OCI-LY1 (cell line): Measurements from ENCODE around the gene PIEZO1.

ENCODE experiments used
- H2AFZ ChIP-seq: fragments of 200-600 bp; sonication (generic), shearing (Covaris generic); 2 replicates; pipeline ENCODE4 v1.6.0; 2014; ENCODE audit warnings: antibody characterized with exemption, mild to moderate bottlenecking, low read length
- H3F3A ChIP-seq: fragments of 200-600 bp; sonication (generic), shearing (Covaris generic); 2 replicates; pipeline ENCODE4 v1.6.0; 2014; ENCODE audit warnings: mild to moderate bottlenecking, antibody characterized with exemption, low read length, moderate library complexity; ENCODE audit not compliant: insufficient read depth
- H3K27ac ChIP-seq: fragments of 200-600 bp; sonication (generic); 2 replicates; pipeline ENCODE4 v1.5.1; 2014; ENCODE audit warnings: low read length, mixed run types, mild to moderate bottlenecking, low read depth; ENCODE audit not compliant: poor library complexity, severe bottlenecking
- H3K27me3 ChIP-seq: fragments of 200-600 bp; sonication (generic); 2 replicates; pipeline ENCODE4 v1.6.0; 2014; ENCODE audit warnings: antibody characterized with exemption, mild to moderate bottlenecking, low read length, moderate library complexity; ENCODE audit not compliant: insufficient read depth
- H3K36me3 ChIP-seq: fragments of 200-600 bp; sonication (generic); 2 replicates; pipeline ENCODE4 v1.6.1; 2014; ENCODE audit warnings: mild to moderate bottlenecking, antibody characterized with exemption, low read length, moderate library complexity, mixed read lengths; ENCODE audit not compliant: insufficient read depth
- H3K4me1 ChIP-seq: fragments of 200-600 bp; sonication (generic); 2 replicates; pipeline ENCODE4 v1.5.1; 2014; ENCODE audit warnings: mild to moderate bottlenecking, low read length, moderate library complexity; ENCODE audit not compliant: insufficient read depth, severe bottlenecking
- H3K4me2 ChIP-seq: fragments of 200-600 bp; sonication (generic), shearing (Covaris generic); 2 replicates; pipeline ENCODE4 v1.6.1; 2014; ENCODE audit warnings: low read length
- H3K4me3 ChIP-seq: fragments of 200-600 bp; sonication (generic); 2 replicates; pipeline ENCODE4 v1.5.1; 2014; ENCODE audit warnings: low read length, low read depth, mild to moderate bottlenecking, mixed read lengths; ENCODE audit not compliant: poor library complexity, severe bottlenecking
- H3K79me2 ChIP-seq: fragments of 200-600 bp; shearing (Covaris generic); 2 replicates; pipeline ENCODE4 v1.6.1; 2016; ENCODE audit warnings: mixed run types, low read length, mixed read lengths; ENCODE audit not compliant: insufficient read depth
- H3K9ac ChIP-seq: fragments of 200-600 bp; sonication (generic), shearing (Covaris generic); 2 replicates; pipeline ENCODE4 v1.6.1; 2014; ENCODE audit warnings: mild to moderate bottlenecking, low read length, mixed read lengths
- H3K9me2 ChIP-seq: fragments of 200-600 bp; sonication (generic), shearing (Covaris generic); 2 replicates; pipeline ENCODE4 v1.6.1; 2014; ENCODE audit warnings: low read depth, mild to moderate bottlenecking, low read length, mixed read lengths
- H3K9me3 ChIP-seq: fragments of 200-600 bp; shearing (Covaris generic); 2 replicates; pipeline ENCODE4 v1.6.1; 2014; ENCODE audit warnings: low read length, mixed read lengths
- H4K20me1 ChIP-seq: fragments of 200-600 bp; sonication (generic), shearing (Covaris generic); 2 replicates; pipeline ENCODE4 v1.6.0; 2016; ENCODE audit warnings: mild to moderate bottlenecking, low read length; ENCODE audit not compliant: insufficient read depth
- CTCF ChIP-seq: fragments of 200-600 bp; sonication (generic), shearing (Covaris generic); IDR thresholded peaks from 2 replicates; pipeline ENCODE4 v1.5.1; 2017; ENCODE audit warnings: mild to moderate bottlenecking, antibody characterized with exemption, low read length, moderate library complexity, mixed read lengths
- EZH2 ChIP-seq: fragments of 200-600 bp; sonication (generic), shearing (Covaris generic); IDR thresholded peaks from 2 replicates; pipeline ENCODE4 v1.8.0; 2017; ENCODE audit warnings: borderline replicate concordance, mixed run types, mild to moderate bottlenecking, antibody characterized with exemption, low read length, moderate library complexity, mixed read lengths

The PIEZO1 gene

GRCh38 chr16:88803264-88803987, 18.4 kb upstream of the PIEZO1 start, which contains the start of gene CDT1:
Gene CDT1 (plus strand): TSS chr16:88803789. CDS start chr16:88803832, 43 bp downstream.
- no peaks in the 10 kb centered on the region for H4K20me1 ChIP-seq
- H3K4me3 ChIP-seq: peak within 1 kb of the TSS; percentile 84
- H3K79me2 ChIP-seq: no peaks in the 10 kb centered on the region
- no peak within 1 kb of the TSS for H2AFZ ChIP-seq
- peaks cover 44% of the 10 kb centered on the region for H3K36me3 ChIP-seq
- H3K4me2 ChIP-seq: peak within 1 kb of the TSS; percentile 73
- H3K9me2 ChIP-seq: no peaks in the 10 kb centered on the region
- peaks cover 55% of the 10 kb centered on the region for H3K4me1 ChIP-seq
- TF ChIP-seq EZH2 (no peak), CTCF (no peak)
- peak within 1 kb of the TSS; percentile 91 for H3K27ac ChIP-seq
- H3K27me3 ChIP-seq: no peaks in the 10 kb centered on the region
- peak within 1 kb of the TSS; percentile 97 for H3K9ac ChIP-seq
- no peaks in the 10 kb centered on the region for H3K9me3 ChIP-seq
- H3F3A ChIP-seq: no peaks in the 10 kb centered on the region

- H3K27ac ChIP-seq: peak overlapping the region; percentile 91
- H2AFZ ChIP-seq: no peak overlapping the region
- H3K4me2 ChIP-seq: peak overlapping the region; percentile 10; the same call in 1 of the 2 replicates
- H3F3A ChIP-seq: no peaks in the 10 kb centered on the region
- H3K4me3 ChIP-seq: no peak overlapping the region
- H3K4me1 ChIP-seq: peaks cover 52% of the 10 kb centered on the region
- peak overlapping the region; percentile 13; the same call in 1 of the 2 replicates for H3K9ac ChIP-seq
- no peaks in the 10 kb centered on the region for H3K27me3 ChIP-seq
- TF ChIP-seq CTCF (no peak), EZH2 (no peak)
- no peaks in the 10 kb centered on the region for H3K79me2 ChIP-seq
- no peaks in the 10 kb centered on the region for H3K9me2 ChIP-seq
- no peaks in the 10 kb centered on the region for H4K20me1 ChIP-seq
- no peaks in the 10 kb centered on the region for H3K9me3 ChIP-seq
- H3K36me3 ChIP-seq: peaks cover 12% of the 10 kb centered on the region
These were observed 15.2 kb upstream of the PIEZO1 start for GRCh38 chr16:88800277-88800592.

- Histone ChIP-seq H3K27me3 (no peaks in the 10 kb centered on the region), H2AFZ (no peak overlapping the region), H3K9me2 (no peaks in the 10 kb centered on the region), H3K9ac (no peak overlapping the region; the same call in 1 of the 2 replicates), H3K4me3 (no peak overlapping the region), H3K4me2 (peak overlapping the region; percentile 10; the same call in 1 of the 2 replicates), H3K4me1 (peaks cover 52% of the 10 kb centered on the region), H3K36me3 (peaks cover 7% of the 10 kb centered on the region), H3K27ac (peak overlapping the region; percentile 91), H3F3A (no peaks in the 10 kb centered on the region), H3K79me2 (no peaks in the 10 kb centered on the region), H3K9me3 (no peaks in the 10 kb centered on the region), H4K20me1 (no peaks in the 10 kb centered on the region)
- TF ChIP-seq CTCF (no peak), EZH2 (no peak)
These were observed 14.7 kb upstream of the PIEZO1 start for GRCh38 chr16:88799569-88800276.
